Stomach smooth muscle (tissue), 2 donors: ENCODE measurements around the gene CDK11B.

Experiments used
- H3K27ac ChIP-seq: one replicate; pipeline ENCODE4 v1.7.0; 2013; ENCODE audit warnings: mild to moderate bottlenecking, low read length, inconsistent platforms
- H3K27me3 ChIP-seq, 2 donors: one replicate each; pipeline ENCODE4 v1.7.0; 2013; ENCODE audit warnings: low read length in 2 of 2; ENCODE audit not compliant: insufficient read depth in 2 of 2, control insufficient read depth in 1 of 2
- H3K36me3 ChIP-seq, 2 donors: one replicate each; pipeline ENCODE4 v1.7.0; 2013; ENCODE audit warnings: low read length in 2 of 2; ENCODE audit not compliant: control insufficient read depth in 2 of 2, insufficient read depth in 2 of 2
- H3K4me1 ChIP-seq: one replicate; pipeline ENCODE4 v1.7.0; 2013; ENCODE audit warnings: low read length; ENCODE audit not compliant: control insufficient read depth, insufficient read depth
- H3K4me3 ChIP-seq, 2 donors: one replicate each; pipeline ENCODE4 v1.7.0; 2013; ENCODE audit warnings: low read length in 2 of 2
- H3K9ac ChIP-seq, 2 donors: one replicate each; pipeline ENCODE4 v1.7.0; 2013; ENCODE audit warnings: low read length in 2 of 2, mild to moderate bottlenecking in 1 of 2
- H3K9me3 ChIP-seq, 2 donors: one replicate each; pipeline ENCODE4 v1.7.0; 2013; ENCODE audit warnings: low read length in 2 of 2; ENCODE audit not compliant: control insufficient read depth in 2 of 2
- donor health status: healthy.
- donor health status: Pancreatic carcinoma.

CDK11B gene

GRCh38 chr1:1624443-1625403, 34.1 kb downstream of the CDK11B start:
- Histone ChIP-seq H3K4me3 (no peak overlapping the region), H3K36me3 (peaks cover 3 to 4% of the 10 kb centered on the region in 2 donors), H3K27me3 (peaks cover 0 to 5% of the 10 kb centered on the region in 2 donors), H3K9ac (no peak overlapping the region), H3K27ac (no peak overlapping the region), H3K4me1 (no peaks in the 10 kb centered on the region), H3K9me3 (no peaks in the 10 kb centered on the region)

- no peak overlapping the region for H3K9ac ChIP-seq
- no peaks in the 10 kb centered on the region for H3K9me3 ChIP-seq
- H3K36me3 ChIP-seq = peaks cover 3 to 4% of the 10 kb centered on the region in 2 donors
- H3K27me3 ChIP-seq = no peaks in the 10 kb centered on the region
- H3K4me1 ChIP-seq = no peaks in the 10 kb centered on the region
- no peak overlapping the region for H3K4me3 ChIP-seq
- H3K27ac ChIP-seq = no peak overlapping the region
Observed at GRCh38 chr1:1623631-1624442, 35.0 kb downstream of the CDK11B start.

DNA sequence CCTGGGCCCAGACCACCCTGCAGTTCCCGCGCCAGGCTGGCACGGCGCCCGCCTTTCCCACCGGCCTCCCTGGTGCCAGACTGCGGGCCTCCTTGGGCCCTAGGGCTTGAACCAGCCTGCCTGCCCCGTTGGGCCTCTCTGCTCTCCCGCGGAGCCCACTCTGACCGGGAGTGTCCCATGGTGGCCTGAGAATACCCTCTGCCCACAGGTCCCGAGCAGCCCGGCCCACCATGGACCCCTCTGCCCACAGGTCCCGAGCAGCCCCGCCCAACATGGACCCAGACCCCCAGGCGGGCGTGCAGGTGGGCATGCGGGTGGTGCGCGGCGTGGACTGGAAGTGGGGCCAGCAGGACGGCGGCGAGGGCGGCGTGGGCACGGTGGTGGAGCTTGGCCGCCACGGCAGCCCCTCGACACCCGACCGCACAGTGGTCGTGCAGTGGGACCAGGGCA, 35.6 kb downstream of the CDK11B start:
- Histone ChIP-seq H3K27ac (no peak overlapping the region), H3K36me3 (peaks cover 1 to 4% of the 10 kb centered on the region in 2 donors), H3K27me3 (no peaks in the 10 kb centered on the region), H3K9ac (no peak overlapping the region), H3K9me3 (no peaks in the 10 kb centered on the region), H3K4me3 (no peak overlapping the region), H3K4me1 (peaks cover 3% of the 10 kb centered on the region)

DNA sequence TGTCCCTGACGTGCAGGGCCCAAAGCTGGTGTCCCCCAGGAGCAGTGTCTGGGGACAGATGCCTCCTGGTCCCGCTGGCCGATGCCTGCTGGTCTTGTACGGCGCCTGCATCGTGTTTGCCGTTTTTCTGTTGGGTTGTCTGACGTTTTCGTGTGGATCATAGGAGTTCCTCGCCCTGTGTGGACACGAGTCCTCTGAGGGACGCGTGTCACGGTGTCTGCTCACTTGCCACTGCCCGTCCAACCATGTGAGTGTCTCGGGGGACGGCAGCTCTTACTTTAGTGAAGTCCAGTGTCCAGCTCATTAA, 36.1 kb downstream of the CDK11B start:
- no peak overlapping the region for H3K27ac ChIP-seq

DNA sequence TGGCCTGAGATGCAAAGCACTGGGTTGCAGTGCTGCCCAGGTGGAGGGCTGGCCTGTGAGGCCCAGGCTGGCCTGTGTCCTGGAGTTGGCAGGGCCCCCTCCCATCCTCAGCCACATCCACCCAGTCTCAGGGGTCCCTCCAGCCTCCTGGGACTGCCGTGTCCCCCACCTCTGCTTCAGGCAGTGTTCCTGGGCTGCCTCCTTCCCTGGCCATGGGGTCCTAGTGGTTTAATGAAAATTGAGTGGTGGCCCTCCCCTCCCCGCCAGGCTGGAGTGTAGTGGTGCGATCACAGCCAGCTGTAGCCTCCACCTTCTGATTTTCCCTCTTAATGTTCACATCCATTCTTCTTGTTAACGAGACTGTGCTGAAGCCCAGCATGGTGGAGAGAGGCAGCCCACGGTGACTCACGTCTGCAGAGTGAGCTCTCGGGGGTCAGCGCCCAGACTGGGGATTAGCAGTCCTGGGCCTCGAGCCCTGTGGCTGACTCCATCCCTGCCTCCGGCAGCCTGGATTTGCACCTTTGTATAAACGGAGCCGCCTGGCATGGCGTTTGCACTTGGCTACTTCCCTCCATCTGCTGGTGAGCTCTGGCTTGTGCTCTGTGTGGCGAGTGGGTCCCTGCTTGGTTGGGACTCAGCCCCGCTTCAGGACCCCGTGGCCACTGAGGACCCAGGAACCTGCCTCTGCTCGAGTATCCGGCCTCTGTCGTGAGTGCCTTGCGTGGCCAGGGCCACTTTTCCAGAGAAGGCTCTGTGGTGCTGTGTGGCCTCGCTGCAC, 36.6 kb downstream of the CDK11B start:
- Histone ChIP-seq H3K27ac (no peak overlapping the region), H3K27me3 (no peaks in the 10 kb centered on the region), H3K9me3 (no peaks in the 10 kb centered on the region), H3K4me3 (no peak overlapping the region), H3K9ac (no peak overlapping the region), H3K36me3 (peaks cover 0 to 5% of the 10 kb centered on the region in 2 donors), H3K4me1 (peaks cover 13% of the 10 kb centered on the region)

More for the DNA sequence above, 36.1 kb downstream of the CDK11B start:
- Histone ChIP-seq H3K27me3 (no peaks in the 10 kb centered on the region), H3K4me3 (no peak overlapping the region), H3K36me3 (peaks cover 0 to 5% of the 10 kb centered on the region in 2 donors), H3K9me3 (no peaks in the 10 kb centered on the region), H3K4me1 (peaks cover 8% of the 10 kb centered on the region), H3K9ac (no peak overlapping the region)

DNA sequence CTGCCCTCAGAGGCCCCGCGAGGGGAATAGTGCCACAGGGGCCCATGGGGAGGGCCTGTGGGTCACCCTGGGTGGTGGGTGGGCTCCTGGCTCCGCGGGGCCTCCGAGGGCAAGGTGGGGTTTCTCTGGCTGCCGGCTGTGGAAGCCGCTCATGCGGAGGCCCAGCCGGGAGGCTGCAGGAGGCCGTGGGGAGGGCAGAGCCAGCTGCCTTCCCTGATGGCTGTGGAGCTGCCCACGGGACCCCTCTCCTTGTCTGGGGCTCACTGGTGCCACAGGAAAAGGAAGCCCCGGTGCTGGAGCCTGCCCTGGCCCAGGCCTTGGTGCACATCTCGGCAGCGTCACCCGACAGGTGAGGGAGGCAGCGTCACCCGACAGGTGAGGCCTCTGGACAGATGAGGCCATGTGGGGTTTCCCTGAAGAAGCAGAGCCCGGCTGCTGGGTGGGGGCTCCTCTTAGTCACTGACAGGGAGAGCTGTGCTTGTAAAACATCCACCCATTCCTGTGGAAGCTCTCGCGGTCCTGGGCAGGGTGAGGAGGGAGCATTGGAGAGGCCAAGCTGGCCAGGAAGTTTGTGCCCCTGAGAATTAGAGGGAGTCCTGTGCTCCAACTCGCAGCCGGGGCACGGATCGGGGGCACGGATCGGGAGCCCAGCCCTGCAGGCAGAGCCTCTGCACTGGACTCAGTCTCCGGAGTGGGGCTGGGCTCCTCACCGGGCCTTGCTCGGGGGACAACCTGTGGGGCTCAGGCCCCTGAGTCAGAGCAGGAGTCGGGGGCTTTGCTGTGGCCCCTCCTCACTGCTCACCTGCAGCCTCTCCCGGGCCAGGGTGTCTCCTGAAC, 37.4 kb downstream of the CDK11B start:
- Histone ChIP-seq H3K27ac (no peak overlapping the region), H3K9ac (no peak overlapping the region)

DNA sequence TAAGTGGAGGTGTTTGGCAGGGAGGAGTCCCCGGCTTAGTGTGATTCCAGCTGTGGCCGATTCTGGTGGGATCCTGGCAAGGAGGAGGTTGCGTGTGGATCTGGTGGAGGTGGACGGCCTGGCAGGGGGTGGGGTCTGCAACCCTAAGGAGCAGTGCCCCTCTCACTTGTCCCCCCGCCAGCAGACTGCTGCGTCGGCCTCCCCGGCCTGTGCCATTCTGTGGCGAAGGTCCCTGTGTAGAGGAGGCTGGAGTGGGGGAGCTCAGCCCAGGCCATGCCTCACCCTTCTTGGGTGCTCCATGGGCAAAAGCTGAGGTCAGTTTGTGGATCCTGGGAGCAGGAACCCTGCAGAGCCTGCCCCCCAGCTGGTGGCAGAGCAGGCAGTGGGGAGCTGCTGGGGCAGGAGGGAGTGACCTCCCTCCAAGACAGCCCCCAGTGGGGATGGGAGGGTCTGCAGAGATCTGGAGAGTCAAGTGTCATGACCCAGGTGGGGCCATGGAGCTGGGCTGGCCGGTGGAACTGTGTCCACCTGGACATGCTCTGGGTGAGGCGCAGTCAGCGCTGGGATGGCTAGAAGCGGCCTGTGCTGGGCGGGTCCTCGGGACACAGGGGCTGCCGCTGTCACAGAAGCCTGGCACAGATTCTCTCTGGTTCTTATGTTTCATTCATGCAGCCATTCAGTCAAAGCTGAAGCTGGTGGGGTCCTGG, 38.2 kb downstream of the CDK11B start:
- Histone ChIP-seq H3K9me3 (no peaks in the 10 kb centered on the region), H3K9ac (no peak overlapping the region), H3K4me1 (peaks cover 23% of the 10 kb centered on the region), H3K36me3 (peaks cover 0 to 5% of the 10 kb centered on the region in 2 donors), H3K4me3 (no peak overlapping the region), H3K27ac (no peak overlapping the region), H3K27me3 (no peaks in the 10 kb centered on the region)

More for the DNA sequence above, 37.4 kb downstream of the CDK11B start:
- H3K27me3 ChIP-seq = no peaks in the 10 kb centered on the region
- peaks cover 0 to 5% of the 10 kb centered on the region in 2 donors for H3K36me3 ChIP-seq
- H3K9me3 ChIP-seq = no peaks in the 10 kb centered on the region
- no peak overlapping the region for H3K4me3 ChIP-seq
- H3K4me1 ChIP-seq = peaks cover 21% of the 10 kb centered on the region

GRCh38 chr1:1619917-1620361, 38.9 kb downstream of the CDK11B start:
- Histone ChIP-seq H3K4me1 (peaks cover 23% of the 10 kb centered on the region), H3K4me3 (no peak overlapping the region), H3K27me3 (no peaks in the 10 kb centered on the region), H3K36me3 (peaks cover 0 to 5% of the 10 kb centered on the region in 2 donors), H3K9ac (no peak overlapping the region), H3K27ac (no peak overlapping the region), H3K9me3 (no peaks in the 10 kb centered on the region)

GRCh38 chr1:1618396-1619068, 40.3 kb downstream of the CDK11B start:
- no peak overlapping the region for H3K27ac ChIP-seq
- H3K4me1 ChIP-seq = peaks cover 37% of the 10 kb centered on the region
- H3K9ac ChIP-seq = no peak overlapping the region
- no peaks in the 10 kb centered on the region for H3K9me3 ChIP-seq
- H3K27me3 ChIP-seq = no peaks in the 10 kb centered on the region
- peaks cover 0 to 5% of the 10 kb centered on the region in 2 donors for H3K36me3 ChIP-seq
- no peak overlapping the region for H3K4me3 ChIP-seq
